HG03354 (cell line): ENCODE data around the gene RETREG1.
"Not testable (repeated sequence)": the region's sequence is repeated elsewhere in the genome, so short reads cannot be mapped to it uniquely, and the experiment has no call there.

Experiments used
- ATAC-seq: cut with Tn5 transposase; IDR thresholded peaks from one replicate; pipeline ENCODE4 v1.9.1; 2021; ENCODE audit warnings: mild to moderate bottlenecking; ENCODE audit not compliant: unreplicated experiment, poor library complexity, severe bottlenecking

RETREG1 gene

GRCh38 chr5:16616536-16617273 is at the start of gene RETREG1:
Gene RETREG1 (minus strand): TSS chr5:16616997. CDS start chr5:16616971, 26 bp downstream.
- peak; percentile 64 for ATAC-seq

GRCh38 chr5:16666130-16666882 is 49.5 kb upstream of the RETREG1 start:
- no peak for ATAC-seq

GRCh38 chr5:16665601-16666000 is 48.8 kb upstream of the RETREG1 start:
- no peak for ATAC-seq

- ATAC-seq, result no peak
Measured at GRCh38 chr5:16664368-16664767, 47.6 kb upstream of the RETREG1 start.

- no peak for ATAC-seq
Measured at GRCh38 chr5:16663840-16664239, 47.0 kb upstream of the RETREG1 start.

- no peak for ATAC-seq
Measured at GRCh38 chr5:16661713-16662112, 44.9 kb upstream of the RETREG1 start.

- ATAC-seq, result no peak
Measured at GRCh38 chr5:16660982-16661381, 44.2 kb upstream of the RETREG1 start.

GRCh38 chr5:16659536-16659935 is 42.7 kb upstream of the RETREG1 start:
- no peak for ATAC-seq

- ATAC-seq, result no peak
Measured at GRCh38 chr5:16656561-16657191, 39.9 kb upstream of the RETREG1 start.

- ATAC-seq, result no peak
Measured at GRCh38 chr5:16654647-16655334, 38.0 kb upstream of the RETREG1 start.

- not testable (repeated sequence) for ATAC-seq
Measured at GRCh38 chr5:16648739-16649138, 31.9 kb upstream of the RETREG1 start.

GRCh38 chr5:16644301-16644889 is 27.6 kb upstream of the RETREG1 start:
- no peak for ATAC-seq

GRCh38 chr5:16642867-16643266 is 26.1 kb upstream of the RETREG1 start:
- ATAC-seq, result no peak

GRCh38 chr5:16639206-16639605 is 22.4 kb upstream of the RETREG1 start:
- no peak for ATAC-seq

GRCh38 chr5:16628376-16628775 is 11.6 kb upstream of the RETREG1 start:
- no peak for ATAC-seq

- peak; percentile 83 for ATAC-seq
Measured at GRCh38 chr5:16626696-16627264, 10.0 kb upstream of the RETREG1 start.

- no peak for ATAC-seq
Measured at GRCh38 chr5:16625096-16625495, 8.3 kb upstream of the RETREG1 start.

- peak; percentile 42 for ATAC-seq
Measured at GRCh38 chr5:16619136-16619535, 2.3 kb upstream of the RETREG1 start.

GRCh38 chr5:16618138-16618897 is 1.5 kb upstream of the RETREG1 start:
- ATAC-seq, result no peak
